GM13977 (cell line): ENCODE measurements around the gene THSD4.

Experiments used
- DNase-seq: peaks from one replicate; pipeline ENCODE4 v3.0.0; 2012; ENCODE audit warnings: low spot score
- in situ Hi-C: fragments of 300-500 bp; cut with MboI; formaldehyde crosslinking; loops from one replicate; pipeline ENCODE4 v1.12.0; 2022; ENCODE audit warnings: low sequenced_read_pairs, low pct_unique_long_range_greater_than_20kb, mixed read lengths, inconsistent platforms; ENCODE audit not compliant: unreplicated experiment
- TF ChIP-seq, protein P1 (sequence below): IDR thresholded peaks from 2 replicates; pipeline ENCODE4 v1.5.1; 2012; ENCODE audit warnings: mild to moderate bottlenecking, control low read depth; ENCODE audit not compliant: insufficient read depth; ENCODE audit errors: extremely low read depth, missing control alignments

THSD4 gene

DNA sequence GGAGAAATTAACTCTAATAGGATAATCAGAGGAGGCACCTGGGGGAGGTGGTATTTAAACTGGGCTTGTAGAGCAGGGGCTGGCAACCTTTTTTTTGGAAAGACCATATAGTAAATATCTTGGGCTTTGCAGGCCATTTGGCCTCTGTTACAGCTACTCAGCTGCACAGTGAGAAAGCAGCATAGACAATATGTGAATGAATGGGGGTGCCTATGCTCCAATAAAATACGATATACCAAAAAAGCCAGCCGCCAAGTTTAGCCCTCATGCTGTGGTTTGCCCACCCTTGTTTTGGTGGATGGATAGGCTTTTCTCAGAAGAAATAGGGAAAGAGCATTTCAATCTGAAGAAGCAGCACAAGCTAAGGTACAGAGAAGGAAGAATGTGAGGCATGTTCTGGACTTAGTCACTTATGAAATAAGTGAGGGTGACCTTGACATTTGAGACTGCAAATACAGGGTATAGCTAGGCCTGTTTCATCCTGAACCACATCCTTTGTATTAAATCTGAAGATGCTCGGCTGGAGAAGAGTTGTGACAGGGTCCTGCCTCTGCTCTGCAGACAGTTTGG lies 564.0 kb downstream of the THSD4 start:
- DNase-seq = no peak
- in situ Hi-C loops = no loop called here

DNA sequence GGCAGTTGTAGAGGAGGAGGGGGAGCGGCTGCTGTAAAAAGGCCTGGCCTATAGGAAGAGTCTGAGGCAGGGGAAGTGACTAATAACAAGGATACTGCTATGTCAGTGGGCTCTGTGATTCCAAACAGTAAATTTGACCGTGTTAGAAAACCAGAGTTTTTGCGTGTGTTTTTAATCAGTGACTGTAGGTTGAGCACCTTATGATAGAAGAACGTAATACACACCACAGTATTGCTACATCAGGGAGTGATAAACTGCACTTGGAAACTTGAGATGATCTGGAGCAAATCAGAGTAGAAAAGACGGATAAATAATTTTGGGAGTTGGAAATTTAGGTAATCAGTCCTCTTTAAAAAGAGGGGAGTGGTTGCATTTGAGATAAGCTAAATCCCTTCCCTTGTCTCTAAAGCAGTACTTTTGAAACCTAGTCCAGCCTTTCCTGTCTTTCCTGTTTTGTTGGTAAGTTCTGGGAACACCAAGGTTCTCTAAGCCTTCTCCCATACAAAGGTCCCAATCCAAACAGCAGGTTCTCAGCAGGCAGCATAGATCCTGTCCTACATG lies 564.6 kb downstream of the THSD4 start:
- in situ Hi-C loops = no loop called here
- TF ChIP-seq, protein P1, sequence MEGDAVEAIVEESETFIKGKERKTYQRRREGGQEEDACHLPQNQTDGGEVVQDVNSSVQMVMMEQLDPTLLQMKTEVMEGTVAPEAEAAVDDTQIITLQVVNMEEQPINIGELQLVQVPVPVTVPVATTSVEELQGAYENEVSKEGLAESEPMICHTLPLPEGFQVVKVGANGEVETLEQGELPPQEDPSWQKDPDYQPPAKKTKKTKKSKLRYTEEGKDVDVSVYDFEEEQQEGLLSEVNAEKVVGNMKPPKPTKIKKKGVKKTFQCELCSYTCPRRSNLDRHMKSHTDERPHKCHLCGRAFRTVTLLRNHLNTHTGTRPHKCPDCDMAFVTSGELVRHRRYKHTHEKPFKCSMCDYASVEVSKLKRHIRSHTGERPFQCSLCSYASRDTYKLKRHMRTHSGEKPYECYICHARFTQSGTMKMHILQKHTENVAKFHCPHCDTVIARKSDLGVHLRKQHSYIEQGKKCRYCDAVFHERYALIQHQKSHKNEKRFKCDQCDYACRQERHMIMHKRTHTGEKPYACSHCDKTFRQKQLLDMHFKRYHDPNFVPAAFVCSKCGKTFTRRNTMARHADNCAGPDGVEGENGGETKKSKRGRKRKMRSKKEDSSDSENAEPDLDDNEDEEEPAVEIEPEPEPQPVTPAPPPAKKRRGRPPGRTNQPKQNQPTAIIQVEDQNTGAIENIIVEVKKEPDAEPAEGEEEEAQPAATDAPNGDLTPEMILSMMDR = no peak
- no peak for DNase-seq

More for the DNA sequence above, 564.0 kb downstream of the THSD4 start:
- TF ChIP-seq, protein P1 = no peak

DNA sequence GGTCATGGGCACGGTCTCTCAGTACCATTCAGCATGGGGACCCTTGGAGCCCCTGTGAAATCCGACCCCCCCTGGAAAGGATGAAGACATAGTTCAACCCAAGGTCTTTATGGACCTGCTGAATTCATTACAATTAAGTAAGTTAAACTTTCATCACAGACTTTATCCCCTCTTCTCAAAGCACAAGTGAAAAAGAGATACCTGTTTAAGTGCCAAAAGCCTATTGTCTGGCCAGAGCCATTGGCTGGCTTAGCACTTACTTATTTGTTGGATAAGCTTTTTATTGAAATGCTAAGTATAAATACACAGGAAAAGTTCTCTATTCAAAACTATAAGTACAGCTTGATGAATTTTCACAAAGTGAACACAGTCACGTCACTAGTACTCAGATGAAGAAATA lies 566.7 kb downstream of the THSD4 start:
- DNase-seq = no peak
- TF ChIP-seq, protein P1 = no peak
- in situ Hi-C loops = no loop called here

GRCh38 chr15:71683411-71684274 lies 568.4 kb downstream of the THSD4 start:
- in situ Hi-C loops = no loop called here
- DNase-seq = no peak
- TF ChIP-seq, protein P1 = no peak

DNA sequence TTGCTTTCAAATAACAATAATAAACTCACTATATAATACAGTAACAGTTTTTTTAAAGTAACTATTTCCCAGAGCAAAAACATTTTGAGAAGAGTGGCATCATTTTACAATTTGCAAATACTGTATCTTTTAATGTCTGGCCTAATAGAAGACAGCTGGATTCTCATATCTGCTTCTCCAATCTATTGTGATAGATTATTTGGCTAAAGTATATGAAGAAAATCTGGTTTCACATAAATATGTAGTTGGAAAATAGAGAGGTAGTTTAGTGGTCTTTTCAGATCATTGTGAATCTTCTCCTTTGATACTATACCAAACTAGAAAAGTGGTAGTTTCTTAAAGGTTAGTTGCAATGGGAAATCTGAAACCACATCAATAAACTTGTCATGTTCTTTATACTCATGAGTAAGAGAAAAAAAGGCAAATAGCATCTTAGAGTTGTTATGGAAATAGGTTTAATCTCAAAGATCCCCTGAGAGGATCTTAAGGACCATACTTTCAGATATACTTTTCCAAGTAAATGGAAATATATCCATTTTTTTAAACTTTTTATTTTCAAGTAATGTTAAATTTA lies 570.2 kb downstream of the THSD4 start:
- no peak for DNase-seq
- TF ChIP-seq, protein P1 = no peak
- in situ Hi-C loops = no loop called here

DNA sequence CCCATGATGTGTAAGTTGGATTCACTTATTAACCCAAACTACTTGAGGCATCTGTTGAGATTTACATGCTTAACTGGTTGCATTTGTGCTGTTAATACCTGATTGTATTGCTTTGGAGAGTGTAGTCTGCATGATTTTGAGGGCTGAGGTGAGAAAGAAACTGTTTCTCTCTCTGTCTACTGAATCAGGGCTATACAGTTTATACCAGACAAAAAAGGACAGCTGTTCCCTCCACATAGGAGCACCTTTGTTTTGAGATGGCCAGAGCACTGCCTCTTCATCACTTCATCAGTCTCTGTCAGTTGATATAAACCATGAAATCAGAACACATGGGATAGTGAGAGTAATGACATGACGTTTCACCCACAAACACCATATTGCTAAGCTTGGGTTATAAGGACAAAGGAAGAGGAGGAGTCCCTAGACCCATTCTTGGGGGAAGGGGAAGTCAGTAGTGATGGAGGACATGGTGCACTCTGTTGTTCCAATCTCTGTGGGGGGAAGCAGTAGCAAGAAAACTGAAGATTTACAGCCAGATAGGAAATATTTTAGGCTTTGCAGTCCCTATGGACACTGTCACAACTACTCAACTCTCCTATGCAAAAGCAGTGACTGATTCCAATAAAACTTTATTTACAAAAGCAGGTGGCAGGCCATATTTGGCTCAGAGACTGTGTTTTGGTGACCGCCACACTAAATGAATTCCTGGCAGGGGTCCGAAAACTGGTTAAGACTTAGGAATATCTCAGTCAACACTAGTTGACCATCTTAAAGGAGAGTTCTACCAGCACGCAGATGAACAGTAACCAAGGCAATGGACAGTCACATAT lies 571.2 kb downstream of the THSD4 start:
- TF ChIP-seq, protein P1 = no peak
- DNase-seq = no peak
- in situ Hi-C loops = no loop called here
